ENCODE data around the gene OR52N1.

The OR52N1 gene

GRCh38 chr11:5791165-5791564 is at the start of gene OR52N1:
TSS of gene OR52N1 (minus strand) at chr11:5791265. CDS start at chr11:5788816, 2,449 bp downstream.
- TF ChIP-seq PPARA (CRISPR knock-in tag; IDR thresholded peaks at IDR 0.05; ENCODE audit: borderline replicate concordance) (no peak), ESRRG (CRISPR knock-in tag; IDR thresholded peaks at IDR 0.05) (no peak), TSHZ2 (CRISPR knock-in tag; IDR thresholded peaks at IDR 0.05) (no peak)
- ATAC-seq = no peak

GRCh38 chr11:5837695-5838094 is 46.6 kb upstream of the OR52N1 start:
- TF ChIP-seq ZFP30 (CRISPR knock-in tag; IDR thresholded peaks at IDR 0.05) = no peak
- no peak for TF ChIP-seq ZC3H10 (CRISPR knock-in tag; IDR thresholded peaks at IDR 0.05)
- TF ChIP-seq BACH2 (CRISPR knock-in tag; IDR thresholded peaks at IDR 0.05; ENCODE audit: borderline replicate concordance) = no peak
- TF ChIP-seq PPARA (CRISPR knock-in tag; IDR thresholded peaks at IDR 0.05; ENCODE audit: borderline replicate concordance) = no peak
- no peak for TF ChIP-seq ZNF8 (CRISPR knock-in tag; IDR thresholded peaks at IDR 0.05)
- no peak for TF ChIP-seq CREB5 (CRISPR knock-in tag; IDR thresholded peaks at IDR 0.05; ENCODE audit: low read depth)

GRCh38 chr11:5833446-5833845 is 42.4 kb upstream of the OR52N1 start:
- no peak for TF ChIP-seq PPARA (CRISPR knock-in tag; IDR thresholded peaks at IDR 0.05; ENCODE audit: borderline replicate concordance)
- ATAC-seq = no peak

More at GRCh38 chr11:5837695-5838094, 46.6 kb upstream of the OR52N1 start:
- no peak for ATAC-seq

GRCh38 chr11:5831196-5831829 is 40.2 kb upstream of the OR52N1 start:
- TF ChIP-seq TSHZ2 (CRISPR knock-in tag; IDR thresholded peaks at IDR 0.05) (no peak), POU6F1 (CRISPR knock-in tag; IDR thresholded peaks at IDR 0.05; ENCODE audit: borderline replicate concordance, low read depth) (no peak), ZNF565 (CRISPR knock-in tag; conservative IDR thresholded peaks at IDR 0.05; ENCODE audit: low read depth) (no peak), OSR1 (CRISPR knock-in tag; IDR thresholded peaks at IDR 0.05) (no peak), TOX (CRISPR knock-in tag; IDR thresholded peaks at IDR 0.05; ENCODE audit: borderline replicate concordance) (no peak), ZNF70 (CRISPR knock-in tag; IDR thresholded peaks at IDR 0.05) (no peak)
- no peak for ATAC-seq

GRCh38 chr11:5818245-5818886 is 27.3 kb upstream of the OR52N1 start:
- TF ChIP-seq ZC3H10 (CRISPR knock-in tag; IDR thresholded peaks at IDR 0.05) (no peak), GLIS3 (CRISPR knock-in tag; IDR thresholded peaks at IDR 0.05) (no peak)
- no peak for ATAC-seq

GRCh38 chr11:5815534-5815933 is 24.5 kb upstream of the OR52N1 start:
- no peak for ATAC-seq
- no peak for TF ChIP-seq TOX (CRISPR knock-in tag; IDR thresholded peaks at IDR 0.05; ENCODE audit: borderline replicate concordance)
- TF ChIP-seq PATZ1 (CRISPR knock-in tag; IDR thresholded peaks at IDR 0.05; ENCODE audit: borderline replicate concordance) = no peak
- TF ChIP-seq CSDC2 (CRISPR knock-in tag; IDR thresholded peaks at IDR 0.05) = no peak
- no peak for TF ChIP-seq ESRRG (CRISPR knock-in tag; IDR thresholded peaks at IDR 0.05)
- TF ChIP-seq SNAI2 (CRISPR knock-in tag; IDR thresholded peaks at IDR 0.05) = no peak
- no peak for TF ChIP-seq BACH2 (CRISPR knock-in tag; IDR thresholded peaks at IDR 0.05; ENCODE audit: borderline replicate concordance)
- TF ChIP-seq ZNF8 (CRISPR knock-in tag; IDR thresholded peaks at IDR 0.05) = no peak
- no peak for TF ChIP-seq ZNF70 (CRISPR knock-in tag; IDR thresholded peaks at IDR 0.05)
- TF ChIP-seq ZNF565 (CRISPR knock-in tag; conservative IDR thresholded peaks at IDR 0.05; ENCODE audit: low read depth) = no peak
- TF ChIP-seq OSR1 (CRISPR knock-in tag; IDR thresholded peaks at IDR 0.05) = no peak
- no peak for TF ChIP-seq CREB5 (CRISPR knock-in tag; IDR thresholded peaks at IDR 0.05; ENCODE audit: low read depth)
